ENCODE results near the gene PTPN5.

PTPN5 gene

GRCh38 chr11:18700872-18701271 is 90.7 kb downstream of the PTPN5 start:
- no peak overlapping the region for H3K9ac ChIP-seq (ENCODE audit: low read depth, low read length)
- H3K36me3 ChIP-seq (ENCODE audit: insufficient read depth, low read length) = no peaks in the 10 kb centered on the region
- no peaks in the 10 kb centered on the region for H3K9me3 ChIP-seq (ENCODE audit: insufficient read depth, low read length, severe bottlenecking)
- H3K4me1 ChIP-seq (ENCODE audit: insufficient read depth, low read length) = peaks cover 21% of the 10 kb centered on the region
- no peak overlapping the region for H3K27ac ChIP-seq (ENCODE audit: low read length)
- no peaks in the 10 kb centered on the region for H3K79me2 ChIP-seq (ENCODE audit: insufficient read depth, low read length)
- no peak for ATAC-seq (ENCODE audit: insufficient read depth, low read depth)
- H3K27me3 ChIP-seq (ENCODE audit: insufficient read depth, low read length, poor library complexity) = peaks cover 5% of the 10 kb centered on the region
- H3K4me3 ChIP-seq (ENCODE audit: low read depth in 1 of 2, low read length in 2 of 2) = no peak overlapping the region
- no peak overlapping the region for H3K4me2 ChIP-seq (ENCODE audit: insufficient read depth, low read length)
- no peak overlapping the region for H2AFZ ChIP-seq (ENCODE audit: low read depth, low read length)
- TF ChIP-seq EZH2 (IDR thresholded peaks at IDR 0.05; ENCODE audit: borderline replicate concordance, low read depth, low read length, severe bottlenecking) (no peak), CTCF (IDR thresholded peaks at IDR 0.05; ENCODE audit: borderline replicate concordance, extremely low read depth, low read length, poor library complexity, severe bottlenecking) (no peak)
- H4K20me1 ChIP-seq (ENCODE audit: insufficient read depth, low read length) = no peaks in the 10 kb centered on the region; the same call in 1 of the 2 replicates
- DNase-seq = no peak

- Histone ChIP-seq H3K36me3 (ENCODE audit: insufficient read depth, low read length) (no peaks in the 10 kb centered on the region), H3K27ac (ENCODE audit: low read length) (no peak overlapping the region), H3K79me2 (ENCODE audit: insufficient read depth, low read length) (no peaks in the 10 kb centered on the region), H3K4me1 (ENCODE audit: insufficient read depth, low read length) (peaks cover 21% of the 10 kb centered on the region), H3K9me3 (ENCODE audit: insufficient read depth, low read length, severe bottlenecking) (no peaks in the 10 kb centered on the region), H3K27me3 (ENCODE audit: insufficient read depth, low read length, poor library complexity) (peaks cover 5% of the 10 kb centered on the region), H3K9ac (ENCODE audit: low read depth, low read length) (no peak overlapping the region), H2AFZ (ENCODE audit: low read depth, low read length) (no peak overlapping the region), H4K20me1 (ENCODE audit: insufficient read depth, low read length) (no peaks in the 10 kb centered on the region; the same call in 1 of the 2 replicates), H3K4me3 (ENCODE audit: low read depth in 1 of 2, low read length in 2 of 2) (no peak overlapping the region), H3K4me2 (ENCODE audit: insufficient read depth, low read length) (no peak overlapping the region)
- TF ChIP-seq EZH2 (IDR thresholded peaks at IDR 0.05; ENCODE audit: borderline replicate concordance, low read depth, low read length, severe bottlenecking) = no peak
- TF ChIP-seq CTCF (IDR thresholded peaks at IDR 0.05; ENCODE audit: borderline replicate concordance, extremely low read depth, low read length, poor library complexity, severe bottlenecking) = no peak
- ATAC-seq (ENCODE audit: insufficient read depth, low read depth) (peak; percentile 56), DNase-seq (peak; percentile 46)
Measured at GRCh38 chr11:18700375-18700774, 91.2 kb downstream of the PTPN5 start.

GRCh38 chr11:18699848-18700261 is 91.7 kb downstream of the PTPN5 start:
- H3K79me2 ChIP-seq (ENCODE audit: insufficient read depth, low read length) = no peaks in the 10 kb centered on the region
- no peak overlapping the region for H3K9ac ChIP-seq (ENCODE audit: low read depth, low read length)
- H3K27me3 ChIP-seq (ENCODE audit: insufficient read depth, low read length, poor library complexity) = peaks cover 5% of the 10 kb centered on the region
- peak overlapping the region; percentile 66 for H3K4me2 ChIP-seq (ENCODE audit: insufficient read depth, low read length)
- no peak overlapping the region for H3K27ac ChIP-seq (ENCODE audit: low read length)
- TF ChIP-seq EZH2 (IDR thresholded peaks at IDR 0.05; ENCODE audit: borderline replicate concordance, low read depth, low read length, severe bottlenecking) (no peak), CTCF (IDR thresholded peaks at IDR 0.05; ENCODE audit: borderline replicate concordance, extremely low read depth, low read length, poor library complexity, severe bottlenecking) (no peak)
- DNase-seq (no peak), ATAC-seq (ENCODE audit: insufficient read depth, low read depth) (no peak)
- no peaks in the 10 kb centered on the region for H3K36me3 ChIP-seq (ENCODE audit: insufficient read depth, low read length)
- H3K4me3 ChIP-seq (ENCODE audit: low read depth in 1 of 2, low read length in 2 of 2) = no peak overlapping the region
- H3K9me3 ChIP-seq (ENCODE audit: insufficient read depth, low read length, severe bottlenecking) = no peaks in the 10 kb centered on the region
- H2AFZ ChIP-seq (ENCODE audit: low read depth, low read length) = no peak overlapping the region
- H4K20me1 ChIP-seq (ENCODE audit: insufficient read depth, low read length) = no peaks in the 10 kb centered on the region; the same call in 1 of the 2 replicates
- H3K4me1 ChIP-seq (ENCODE audit: insufficient read depth, low read length) = peaks cover 21% of the 10 kb centered on the region

GRCh38 chr11:18699269-18699596 is 92.4 kb downstream of the PTPN5 start:
- Histone ChIP-seq H3K4me1 (ENCODE audit: insufficient read depth, low read length) (peaks cover 21% of the 10 kb centered on the region), H3K4me2 (ENCODE audit: insufficient read depth, low read length) (peak overlapping the region; percentile 66), H3K79me2 (ENCODE audit: insufficient read depth, low read length) (no peaks in the 10 kb centered on the region), H2AFZ (ENCODE audit: low read depth, low read length) (peak overlapping the region; percentile 61), H4K20me1 (ENCODE audit: insufficient read depth, low read length) (no peaks in the 10 kb centered on the region; the same call in 1 of the 2 replicates), H3K27me3 (ENCODE audit: insufficient read depth, low read length, poor library complexity) (peaks cover 5% of the 10 kb centered on the region), H3K36me3 (ENCODE audit: insufficient read depth, low read length) (no peaks in the 10 kb centered on the region), H3K9me3 (ENCODE audit: insufficient read depth, low read length, severe bottlenecking) (no peaks in the 10 kb centered on the region), H3K27ac (ENCODE audit: low read length) (no peak overlapping the region), H3K9ac (ENCODE audit: low read depth, low read length) (peak overlapping the region; percentile 57), H3K4me3 (ENCODE audit: low read depth in 1 of 2, low read length in 2 of 2) (peak overlapping the region; percentile 24 to 58; a peak in 3 of 4 replicates)
- TF ChIP-seq CTCF (IDR thresholded peaks at IDR 0.05; ENCODE audit: borderline replicate concordance, extremely low read depth, low read length, poor library complexity, severe bottlenecking) (no peak), EZH2 (IDR thresholded peaks at IDR 0.05; ENCODE audit: borderline replicate concordance, low read depth, low read length, severe bottlenecking) (no peak)
- no peak for ATAC-seq (ENCODE audit: insufficient read depth, low read depth)
- DNase-seq = no peak

Data from DND-41 (cell line).